ENCODE results near the gene OPA3. TPM values are rescaled to one million over a fixed set of nuclear protein-coding genes. Genes with fewer than 3 reads are reported as not detected.
"Not testable (repeated sequence)": the region's sequence is repeated elsewhere in the genome, so short reads cannot be mapped to it uniquely, and the experiment has no call there.

The OPA3 gene
- polyA plus RNA-seq, 3 donors: 9.9 to 12.6 (median 12.4) TPM

DNA sequence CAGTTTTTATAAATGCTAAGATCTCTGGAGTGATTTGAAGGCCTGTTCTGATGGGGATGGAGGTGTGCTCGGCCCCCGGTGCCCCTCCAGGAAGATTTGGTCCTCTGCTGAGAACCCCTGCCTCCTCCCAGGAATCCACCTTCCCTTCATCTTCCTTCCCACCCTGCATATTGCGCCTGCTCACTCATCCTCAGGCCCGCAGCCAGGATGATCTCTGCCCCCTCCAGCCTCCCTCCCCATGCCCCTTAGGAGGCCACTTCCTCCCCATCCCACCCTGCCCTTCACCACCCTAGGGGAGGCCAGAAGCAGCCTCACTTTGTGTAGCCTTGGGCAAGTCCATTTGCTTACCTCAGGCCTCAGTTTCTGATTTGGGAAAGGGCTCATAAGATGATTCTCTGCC is 57.6 kb downstream of the OPA3 start:
- no peak for DNase-seq

DNA sequence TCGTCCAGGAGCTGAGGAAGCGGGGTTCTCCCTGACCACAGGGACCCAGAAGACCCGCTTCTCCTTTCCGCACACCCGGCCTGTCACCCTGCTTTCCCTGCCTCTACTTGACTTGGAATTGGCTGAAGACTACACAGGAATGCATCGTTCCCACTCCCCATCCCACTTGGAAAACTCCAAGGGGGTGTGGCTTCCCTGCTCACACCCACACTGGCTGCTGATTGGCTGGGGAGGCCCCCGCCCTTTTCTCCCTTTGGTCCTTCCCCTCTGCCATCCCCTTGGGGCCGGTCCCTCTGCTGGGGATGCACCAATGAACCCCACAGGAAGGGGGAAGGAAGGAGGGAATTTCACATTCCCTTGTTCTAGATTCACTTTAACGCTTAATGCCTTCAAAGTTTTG is 58.5 kb downstream of the OPA3 start:
- no peak for DNase-seq

DNA sequence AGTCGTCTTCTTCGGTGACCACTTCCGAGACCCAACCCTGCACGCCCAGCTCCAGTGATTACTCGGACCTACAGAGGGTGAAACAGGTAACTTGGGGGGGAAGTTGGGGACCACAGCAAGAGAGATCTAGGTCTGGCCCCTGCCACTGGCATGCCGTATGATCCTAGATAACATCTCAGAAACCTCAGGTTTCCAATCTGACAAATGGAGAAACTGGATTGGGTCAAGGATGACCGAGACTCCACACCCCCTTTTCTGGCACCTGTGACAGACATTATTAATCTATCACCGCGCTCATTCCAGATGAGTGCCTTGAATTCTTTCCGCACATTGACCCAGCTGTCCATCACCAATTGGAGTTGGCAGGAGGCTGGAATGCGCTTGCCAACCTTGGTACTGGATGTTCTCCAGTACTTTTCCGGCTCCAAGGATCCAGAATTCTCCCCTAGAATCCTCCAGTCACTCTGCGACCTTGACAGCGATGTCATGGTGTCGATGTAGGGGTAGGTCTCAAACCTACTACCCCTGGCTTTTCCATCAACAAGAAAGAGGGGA is 60.0 kb downstream of the OPA3 start:
- no peak for DNase-seq

DNA sequence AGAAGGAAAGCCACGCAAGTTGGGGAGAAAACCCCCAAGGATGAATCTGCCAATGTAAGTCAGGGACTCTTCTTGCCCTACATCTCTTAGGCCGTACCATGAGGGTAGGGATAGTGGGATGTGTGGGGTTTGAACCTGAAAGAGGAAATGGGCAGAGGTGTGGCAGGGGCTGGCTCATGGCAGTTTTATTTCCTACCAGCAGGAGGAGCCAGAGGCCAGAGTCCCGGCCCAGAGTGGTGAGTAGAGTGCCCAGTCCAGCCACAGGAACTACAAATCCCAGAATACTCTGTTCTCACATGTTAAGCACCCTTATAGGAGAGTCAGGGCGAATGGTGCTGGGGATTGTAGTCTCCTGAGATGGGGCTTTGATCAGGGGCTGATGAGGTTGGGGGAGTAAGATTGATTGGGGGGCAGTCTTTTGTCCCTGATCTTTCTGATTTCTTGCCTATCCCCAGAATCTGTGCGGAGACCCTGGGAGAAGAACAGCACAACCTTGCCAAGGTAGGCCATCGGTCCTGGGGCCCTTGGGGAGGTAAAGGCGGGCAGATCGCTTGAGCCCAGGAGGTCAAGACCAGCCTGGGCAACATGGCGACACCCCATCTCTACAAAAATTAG is 60.9 kb downstream of the OPA3 start:
- DNase-seq: peak; percentile 86

DNA sequence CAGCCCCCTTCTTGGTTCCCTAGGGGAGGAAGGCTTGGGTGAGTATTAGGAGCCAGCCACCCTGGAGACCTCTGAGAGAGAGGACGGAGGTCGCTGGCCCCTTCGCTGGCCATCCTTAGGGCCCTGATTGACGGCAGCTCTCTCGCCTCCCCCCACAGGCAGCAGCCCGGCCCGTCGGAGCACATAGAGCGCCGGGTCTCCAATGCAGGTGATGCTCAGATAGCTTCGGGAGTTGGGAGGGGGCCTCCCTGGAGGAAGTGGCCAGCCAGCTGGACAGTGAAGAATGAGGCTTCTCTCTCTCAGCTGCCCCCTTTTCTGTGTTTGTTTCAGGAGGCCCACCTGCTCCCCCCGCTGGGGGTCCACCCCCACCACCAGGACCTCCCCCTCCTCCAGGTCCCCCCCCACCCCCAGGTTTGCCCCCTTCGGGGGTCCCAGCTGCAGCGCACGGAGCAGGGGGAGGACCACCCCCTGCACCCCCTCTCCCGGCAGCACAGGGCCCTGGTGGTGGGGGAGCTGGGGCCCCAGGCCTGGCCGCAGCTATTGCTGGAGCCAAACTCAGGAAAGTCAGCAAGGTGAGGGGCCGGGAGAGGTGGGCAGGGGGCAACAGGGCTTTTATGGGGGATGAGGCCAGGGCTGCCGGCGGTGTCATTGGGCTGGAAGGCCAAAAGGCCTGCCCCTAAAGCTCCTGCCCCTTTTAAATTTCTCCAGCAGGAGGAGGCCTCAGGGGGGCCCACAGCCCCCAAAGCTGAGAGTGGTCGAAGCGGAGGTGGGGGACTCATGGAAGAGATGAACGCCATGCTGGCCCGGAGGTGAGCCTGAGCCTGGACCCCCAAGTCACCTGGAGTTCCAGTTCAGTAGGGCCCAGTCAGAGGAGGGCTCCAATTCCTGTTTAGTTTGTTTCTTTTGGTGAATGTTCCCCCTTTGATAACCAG is 62.3 kb downstream of the OPA3 start:
- no peak for DNase-seq

DNA sequence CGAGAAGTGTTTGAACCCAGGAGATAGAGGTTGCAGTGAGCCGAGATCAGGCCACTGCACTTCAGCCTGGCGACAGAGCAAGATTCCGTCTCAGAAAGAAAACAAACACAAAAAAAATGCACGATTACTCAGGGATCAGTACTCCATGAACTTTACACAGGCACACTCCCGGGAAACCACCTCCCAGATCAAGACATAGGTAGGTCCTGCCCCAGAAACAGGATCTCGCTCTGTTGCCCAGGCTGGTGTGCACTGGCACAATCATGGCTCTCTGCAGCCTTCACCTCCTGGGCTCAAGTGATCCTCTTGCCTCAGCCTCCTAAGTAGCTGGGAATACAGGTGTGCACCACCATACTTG is 66.2 kb downstream of the OPA3 start:
- DNase-seq: no peak

DNA sequence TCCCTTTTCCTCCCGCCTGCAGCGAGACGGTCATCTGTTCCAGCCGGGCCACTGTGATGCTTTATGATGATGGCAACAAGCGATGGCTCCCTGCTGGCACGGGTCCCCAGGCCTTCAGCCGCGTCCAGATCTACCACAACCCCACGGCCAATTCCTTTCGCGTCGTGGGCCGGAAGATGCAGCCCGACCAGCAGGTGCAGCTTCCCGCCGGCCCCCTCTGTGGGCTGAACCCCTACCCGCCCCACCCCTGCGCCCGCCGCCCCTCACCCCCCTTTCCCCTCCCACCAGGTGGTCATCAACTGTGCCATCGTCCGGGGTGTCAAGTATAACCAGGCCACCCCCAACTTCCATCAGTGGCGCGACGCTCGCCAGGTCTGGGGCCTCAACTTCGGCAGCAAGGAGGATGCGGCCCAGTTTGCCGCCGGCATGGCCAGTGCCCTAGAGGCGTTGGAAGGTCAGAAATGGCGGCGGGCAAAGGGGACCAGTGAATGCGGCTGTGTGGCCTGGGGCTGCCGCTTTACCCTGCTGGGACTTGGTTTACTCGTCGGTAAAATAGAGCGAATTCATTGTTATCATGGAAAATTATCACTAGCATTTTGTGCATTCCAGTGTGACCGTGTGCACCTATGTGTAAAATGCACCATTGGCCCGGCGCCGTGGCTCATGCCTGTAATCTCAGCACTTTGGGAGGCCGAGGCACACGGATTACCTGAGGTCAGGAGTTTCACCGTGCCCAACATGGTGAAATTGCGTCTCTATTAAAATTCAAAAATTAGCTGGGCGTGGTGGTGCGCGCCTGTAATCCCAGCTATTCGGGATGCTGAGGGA is 66.7 kb downstream of the OPA3 start:
- no peak for DNase-seq

DNA sequence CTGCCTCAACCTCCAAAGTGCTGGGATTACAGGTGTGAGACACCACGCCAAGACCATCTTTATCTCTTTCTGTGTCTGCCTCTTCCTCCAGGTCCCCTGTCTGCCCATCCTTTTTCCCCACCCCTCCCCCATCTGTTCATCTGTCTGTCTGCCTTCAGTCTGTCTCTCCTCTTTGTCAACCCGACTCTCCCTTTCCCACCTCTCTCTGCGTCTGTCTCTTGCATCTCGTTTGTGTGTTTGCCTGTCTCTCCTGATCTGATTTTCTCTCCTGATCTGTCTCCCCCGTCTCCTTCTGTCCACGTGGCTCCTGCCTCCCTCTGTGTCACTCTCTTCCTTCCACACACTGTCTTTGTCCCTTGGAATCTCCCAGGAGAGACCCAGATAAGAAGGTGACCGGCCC is 67.4 kb downstream of the OPA3 start:
- no peak for DNase-seq

DNA sequence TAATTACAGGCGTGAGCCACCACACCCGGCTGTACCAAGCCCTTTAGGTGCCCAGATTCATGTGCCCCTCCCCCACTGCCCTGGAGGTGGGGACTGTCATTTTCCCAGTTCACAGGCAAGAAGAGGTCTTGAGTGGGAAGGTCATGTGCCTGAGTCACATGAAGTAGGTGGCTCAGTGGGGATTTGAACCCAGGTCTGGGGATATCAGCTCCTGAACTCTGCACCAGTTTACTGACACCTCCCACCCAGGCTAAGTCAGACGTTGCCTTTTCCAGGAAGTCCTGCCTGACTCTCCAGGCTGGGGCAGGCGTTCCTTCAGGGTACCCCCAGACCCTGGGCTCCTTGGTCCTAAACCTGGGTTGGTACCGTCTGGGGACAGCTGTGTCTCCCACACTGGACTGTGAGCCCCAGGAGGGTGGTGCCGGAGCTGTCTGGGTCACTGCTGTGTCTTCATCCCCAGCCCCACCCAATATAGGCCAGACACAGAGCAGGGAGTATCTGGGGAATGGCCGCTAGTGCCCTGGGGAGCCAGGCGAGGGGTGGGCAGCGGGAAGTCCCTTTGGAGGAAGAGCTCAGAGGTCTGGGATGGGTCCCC is 68.7 kb downstream of the OPA3 start:
- DNase-seq: no peak

DNA sequence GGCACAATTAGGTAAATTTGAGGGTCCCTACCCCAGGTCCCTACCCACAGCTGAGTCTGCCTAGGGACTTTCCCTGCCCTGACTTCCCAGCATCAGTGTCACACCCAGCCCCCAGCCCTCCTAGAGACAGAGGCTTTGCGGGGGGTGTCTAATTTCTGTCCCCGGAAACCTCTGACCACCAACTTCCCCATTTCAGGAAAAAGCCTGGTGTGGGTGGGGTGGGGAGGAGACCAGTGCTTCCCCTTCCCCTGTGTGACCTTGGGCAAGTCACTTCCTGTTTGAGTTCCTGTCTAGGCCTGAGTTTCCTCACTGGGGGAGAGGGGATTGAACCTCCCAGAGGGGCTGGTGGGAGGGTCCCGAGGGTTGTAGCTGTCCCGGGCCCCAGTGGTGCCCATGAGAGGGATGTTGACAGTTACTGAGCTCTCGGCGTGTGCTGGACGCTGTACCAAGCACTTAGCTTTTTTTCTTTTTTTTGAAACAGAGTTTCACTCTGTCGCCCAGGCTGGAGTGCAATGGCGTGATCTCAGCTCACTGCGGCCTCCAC is 69.4 kb downstream of the OPA3 start:
- no peak for DNase-seq

DNA sequence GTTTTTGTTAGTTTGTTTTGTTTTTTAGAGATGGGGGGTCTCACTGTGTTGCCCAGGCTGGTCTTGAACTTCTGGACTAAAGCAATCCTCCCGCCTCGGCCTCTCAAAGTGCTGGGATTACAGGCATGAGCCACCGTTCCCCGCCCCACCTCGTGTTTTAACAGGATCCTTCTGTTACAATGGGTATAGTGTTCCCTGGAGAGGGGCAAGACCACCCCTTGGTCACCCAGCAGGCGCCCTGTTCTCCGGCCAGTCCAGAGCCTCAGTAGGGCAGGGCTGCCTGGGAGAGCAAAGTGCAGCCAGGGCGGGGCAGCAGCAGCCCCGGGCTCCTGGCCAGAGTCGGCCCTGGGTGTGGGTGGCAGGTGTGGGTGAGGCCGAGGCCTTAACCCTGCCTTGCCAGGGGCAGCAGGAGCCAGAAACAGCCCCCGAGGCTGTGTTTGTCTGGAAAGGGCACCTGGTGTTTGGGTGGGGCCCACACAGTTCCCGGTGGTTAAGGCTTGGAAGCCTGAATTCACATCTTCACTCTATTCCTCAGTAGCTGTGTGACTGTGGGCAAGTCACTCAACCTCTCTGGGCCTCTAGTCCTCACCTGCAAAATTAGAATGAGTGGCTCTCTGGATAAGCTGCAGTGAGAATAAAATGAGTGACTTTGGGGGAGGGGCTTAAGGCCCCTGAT is 70.1 kb downstream of the OPA3 start:
- DNase-seq: no peak

DNA sequence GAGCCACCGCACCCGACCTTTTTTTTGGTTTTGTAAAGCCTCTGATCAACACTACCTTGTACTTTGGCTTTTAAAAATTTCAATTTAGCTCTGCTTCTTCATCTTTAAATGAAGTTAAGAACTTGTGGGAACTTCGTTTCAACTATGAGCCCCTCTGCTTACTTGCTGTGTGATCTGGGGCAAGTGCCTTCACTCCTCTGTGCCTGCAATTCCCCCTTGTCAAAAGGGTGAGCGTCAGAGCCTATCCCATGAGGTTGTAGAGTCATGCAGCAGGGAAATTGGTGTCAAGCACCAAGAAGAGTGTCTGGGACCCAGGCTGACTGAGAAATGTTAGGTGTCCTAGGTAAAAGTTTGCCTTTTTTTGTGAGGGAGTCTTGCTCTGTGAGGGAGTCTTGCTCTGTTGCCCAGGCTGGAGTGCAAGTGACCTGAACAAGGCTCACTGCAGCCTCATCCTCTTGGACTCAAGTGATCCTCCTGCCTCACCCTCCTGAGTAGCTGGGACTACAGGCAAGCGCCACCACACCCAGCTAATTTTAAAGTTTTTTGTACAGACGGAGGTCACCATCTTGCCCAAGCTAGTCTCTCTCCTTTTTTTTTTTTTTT is 71.6 kb downstream of the OPA3 start:
- DNase-seq: no peak

DNA sequence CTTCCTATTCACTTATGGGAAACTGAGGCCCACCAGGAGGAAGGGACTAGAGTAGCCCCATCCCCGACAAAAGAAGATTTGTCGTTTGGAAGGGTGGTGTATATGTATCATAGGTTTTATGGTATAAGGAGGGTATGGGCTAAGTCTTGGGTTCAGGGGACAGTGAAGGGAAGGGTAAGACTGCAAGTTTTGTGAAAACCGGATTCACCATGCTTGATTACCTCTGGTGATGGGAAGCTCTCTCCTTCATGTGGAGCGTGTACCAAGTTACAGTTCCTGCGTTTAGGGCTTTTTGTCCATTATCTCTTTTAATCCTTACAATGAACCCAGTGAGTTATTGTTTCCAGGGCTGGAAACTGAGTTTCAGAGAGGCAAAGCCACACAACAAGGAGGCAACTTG is 73.5 kb downstream of the OPA3 start:
- no peak for DNase-seq

DNA sequence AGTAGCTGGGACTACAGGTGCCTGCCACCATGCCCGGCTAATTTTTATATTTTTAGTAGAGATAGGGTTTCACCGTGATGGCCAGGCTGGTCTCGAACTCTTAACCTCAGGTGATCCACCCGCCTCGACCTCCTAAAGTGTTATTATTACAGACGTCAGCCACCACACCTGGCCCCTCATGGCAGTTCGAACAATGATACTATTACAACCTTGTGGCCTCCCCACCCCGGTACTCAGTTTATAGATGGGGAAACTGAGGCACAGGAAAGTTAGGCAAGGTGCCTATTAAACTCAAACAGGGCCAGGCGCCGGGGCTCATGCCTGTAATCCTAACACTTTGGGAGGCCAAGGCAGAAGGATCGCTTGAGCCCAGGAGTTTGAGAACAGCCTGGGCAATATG is 74.2 kb downstream of the OPA3 start:
- DNase-seq: not testable (repeated sequence)

DNA sequence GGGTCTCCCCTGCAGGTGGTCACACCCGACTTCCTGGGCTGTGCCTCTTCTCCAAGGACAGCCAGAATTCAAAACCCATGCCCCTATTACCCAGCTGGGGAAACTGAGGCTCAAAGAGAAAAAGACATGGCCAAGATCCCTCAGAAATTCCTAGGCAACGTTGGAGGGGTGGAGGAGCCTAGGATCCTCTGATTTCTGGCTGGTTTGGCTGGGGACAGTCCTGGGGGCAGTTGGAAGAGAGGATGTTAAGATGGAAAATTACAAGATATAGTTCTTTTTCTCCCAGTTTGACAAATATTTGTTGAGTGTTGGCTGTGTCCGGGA is 74.9 kb downstream of the OPA3 start:
- DNase-seq: no peak

DNA sequence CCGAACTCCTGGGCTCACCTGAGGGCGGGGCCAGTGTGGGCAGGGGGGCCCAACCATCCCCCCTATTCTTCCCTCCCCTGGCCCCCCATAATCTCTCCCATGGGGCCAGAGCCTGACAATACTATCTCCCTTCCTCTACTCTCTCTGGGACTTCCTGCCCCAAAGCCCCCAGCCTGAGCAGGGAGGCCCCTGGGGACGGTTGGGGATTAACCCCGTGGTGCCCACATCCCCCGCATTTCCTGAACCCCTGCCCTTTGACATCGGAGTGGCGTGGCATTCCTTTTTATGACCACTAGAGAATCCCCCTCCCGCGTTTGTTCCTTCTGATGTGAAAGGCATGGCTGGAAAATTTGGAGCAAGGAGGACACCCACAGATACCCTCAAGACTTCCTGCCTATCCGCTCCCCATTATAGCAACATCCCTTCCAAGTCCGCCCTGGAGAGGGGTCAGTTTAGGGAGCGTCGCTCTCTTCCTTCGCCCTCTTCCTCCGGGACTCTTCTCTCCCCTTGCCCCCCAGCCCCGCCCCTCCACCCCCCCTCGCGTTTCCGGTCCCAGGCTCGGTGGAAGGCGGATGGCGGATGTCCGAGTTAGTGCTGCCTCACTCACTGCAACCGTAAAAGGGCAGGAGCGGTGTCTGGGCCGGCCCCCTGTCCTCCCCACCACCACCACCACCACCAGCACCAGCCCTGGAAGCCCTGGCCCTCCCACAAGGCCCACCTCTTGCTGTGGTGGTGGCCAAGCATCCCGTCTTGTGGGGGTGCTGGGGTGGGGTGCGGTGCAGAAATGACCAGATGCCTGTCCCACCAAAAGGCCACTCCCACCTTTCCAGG is 75.5 kb downstream of the OPA3 start:
- DNase-seq: no peak

DNA sequence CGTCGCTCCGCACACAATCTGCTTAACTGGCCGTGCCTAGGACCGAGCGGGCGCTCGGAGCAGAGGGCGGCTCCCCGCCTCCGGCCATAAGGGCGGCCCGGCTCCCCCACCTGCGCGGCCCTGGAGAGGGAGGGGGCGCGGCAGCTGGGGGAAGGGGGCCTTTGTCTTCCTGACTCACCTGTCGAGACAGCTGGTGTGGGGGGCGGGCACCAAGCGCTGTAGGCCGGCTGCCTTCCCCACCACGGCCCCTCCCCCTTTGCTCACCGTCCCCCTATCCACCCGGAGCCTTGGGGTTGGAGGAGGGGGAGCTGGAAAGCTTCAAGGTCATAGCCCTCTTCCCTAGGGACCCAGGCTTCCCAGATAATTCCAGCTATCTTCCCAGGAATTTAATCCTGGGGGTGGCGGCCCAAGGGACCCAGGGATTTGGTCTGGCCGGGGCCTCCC is 76.2 kb downstream of the OPA3 start:
- DNase-seq: no peak

DNA sequence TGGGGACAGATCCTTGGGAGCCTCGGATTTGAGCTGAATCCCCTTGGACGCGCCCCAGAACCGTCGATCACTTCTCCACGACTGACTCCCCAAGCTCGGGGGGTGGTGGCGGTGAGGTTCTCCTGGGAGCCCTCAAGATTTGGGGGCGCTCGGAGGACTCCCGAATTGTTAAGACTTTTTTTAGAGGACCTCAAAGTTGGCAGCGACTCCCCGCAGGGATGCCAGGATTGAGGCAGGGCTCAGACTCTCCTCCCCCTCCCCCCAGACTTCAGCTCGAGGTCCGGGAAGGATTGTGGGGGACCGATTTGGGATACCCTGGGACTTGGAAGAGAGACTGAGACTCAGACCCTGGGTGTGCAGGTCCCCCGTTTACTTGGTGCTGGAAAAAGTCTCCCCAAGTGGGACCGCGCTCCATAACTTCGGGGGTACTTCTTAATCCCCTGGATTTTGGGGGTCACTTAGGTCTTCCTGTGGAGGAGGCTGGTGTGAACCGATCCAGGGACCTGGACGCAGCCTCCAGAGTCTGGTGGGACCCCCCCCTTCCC is 76.7 kb downstream of the OPA3 start:
- no peak for DNase-seq
